Measurements from ENCODE around the gene LIN28B. TPM values are rescaled to one million over a fixed set of nuclear protein-coding genes. Genes with fewer than 3 reads are reported as not detected.

Gene LIN28B
- total and polyA plus RNA-seq, 2 of the 4 experiments (the other 2 are of a cell fraction) = not detected

DNA sequence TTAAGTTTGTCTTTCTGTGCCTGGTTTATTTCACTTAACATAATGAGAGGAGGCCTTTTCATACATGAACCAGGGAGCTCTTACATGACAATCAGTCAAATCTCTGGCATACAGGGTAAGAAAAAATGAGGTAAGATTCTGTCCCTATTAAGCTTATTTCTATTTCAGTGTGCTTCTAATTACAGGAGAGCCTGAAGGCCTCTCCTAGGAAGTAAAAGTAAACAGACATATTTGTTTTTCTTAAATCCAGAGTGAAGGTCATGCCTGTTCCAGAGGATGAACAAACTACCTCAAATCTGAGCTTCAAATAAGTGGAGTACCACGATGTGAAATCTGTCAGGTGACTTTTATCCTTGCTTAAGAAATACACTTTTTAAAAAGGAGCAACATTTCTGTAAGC lies 150.3 kb downstream of the LIN28B start:
- Histone ChIP-seq H3K14ac (replicated peaks; ENCODE audit: low read depth, low read length) (no peak overlapping the region), H2AK9ac (replicated peaks; ENCODE audit: low read depth, low read length, poor library complexity) (no peak overlapping the region), H3K56ac (ENCODE audit: extremely low read depth, insufficient read depth, low read length) (no peak overlapping the region), H3K4me2 (ENCODE audit: low read depth, low read length) (no peak overlapping the region), H3K9me1 (ENCODE audit: insufficient read depth, low read length) (no peaks in the 10 kb centered on the region; the same call in 1 of the 2 replicates), H4K20me1 (ENCODE audit: insufficient read depth, low read length) (no peaks in the 10 kb centered on the region), H4K8ac (ENCODE audit: low read depth in 2 of 2, low read length in 2 of 2) (no peak overlapping the region), H3K36me3 (ENCODE audit: control insufficient read depth, insufficient read depth, low read length) (0 out of 2 replicates have a peak, but pooled peaks cover 2% of the 10 kb centered on the region), H3K79me1 (ENCODE audit: low read depth in 1 of 2, low read length in 2 of 2) (peaks cover 0 to 5% of the 10 kb centered on the region in 2 experiments; a peak in 1 of 4 replicates), H3K4me1 (ENCODE audit: control insufficient read depth, insufficient read depth, low read length) (peaks cover 2% of the 10 kb centered on the region; the same call in 1 of the 2 replicates), H3K27ac (ENCODE audit: insufficient read depth, low read length) (no peak overlapping the region), H2BK120ac (ENCODE audit: low read depth, low read length) (no peak overlapping the region), H4K5ac (ENCODE audit: low read depth, low read length) (no peak overlapping the region), H2AFZ (replicated peaks; ENCODE audit: low read length, poor library complexity) (no peak overlapping the region), H2BK5ac (ENCODE audit: low read depth, low read length, poor library complexity, severe bottlenecking) (no peak overlapping the region), H3K4ac (ENCODE audit: low read depth, low read length) (no peak overlapping the region), H3K9me3 (ENCODE audit: control insufficient read depth, insufficient read depth, low read length) (no peaks in the 10 kb centered on the region), H3K27me3 (ENCODE audit: control insufficient read depth, insufficient read depth, low read length) (no peaks in the 10 kb centered on the region), H3K9ac (ENCODE audit: low read depth, low read length) (no peak overlapping the region), H3K4me3 (ENCODE audit: insufficient read depth, low read depth, low read length) (no peak overlapping the region), H3K18ac (ENCODE audit: low read depth, low read length) (no peak overlapping the region), H2BK15ac (ENCODE audit: low read depth, low read length) (no peak overlapping the region), H4K91ac (ENCODE audit: insufficient read depth, low read depth, low read length) (no peak overlapping the region), H2BK20ac (ENCODE audit: low read depth, low read length) (no peak overlapping the region), H3K23ac (ENCODE audit: low read depth, low read length) (no peak overlapping the region), H2AK5ac (ENCODE audit: low read depth, low read length) (no peak overlapping the region)
- ATAC-seq (ENCODE audit: low read depth) (no peak), DNase-seq (no peak)
- intact Hi-C loops (cut with micrococcal nuclease) (no loop called here), dilution Hi-C loops (cut with HindIII; ENCODE audit: low sequenced_read_pairs, unreplicated experiment) (no loop called here), in situ Hi-C loops (cut with MboI; ENCODE audit: low sequenced_read_pairs) (no loop called here)
- no CpG with 5 or more reads among the region's 1 CpG for WGBS, 2 experiments (ENCODE audit: extremely low coverage in 2 of 2, insufficient read length in 1 of 2)
- ChIA-PET CTCF (interaction anchor here (1.5 kb wide), 1 partner anchor 19 kb away, joined by 5 read pairs; no protein-coding TSS in a partner anchor), POLR2A (ENCODE audit: unreplicated experiment) (no interaction called here)
- TF ChIP-seq POLR2A (IDR thresholded peaks at IDR 0.05; ENCODE audit: low read depth, low read length) (no peak), BHLHE40 (IDR thresholded peaks at IDR 0.05; ENCODE audit: low read depth, low read length) (no peak), MAFK (IDR thresholded peaks at IDR 0.05; ENCODE audit: low read depth, low read length) (no peak), MXI1 (IDR thresholded peaks at IDR 0.05; ENCODE audit: borderline replicate concordance, low read depth, low read length) (no peak)
- TF ChIP-seq, protein P1, sequence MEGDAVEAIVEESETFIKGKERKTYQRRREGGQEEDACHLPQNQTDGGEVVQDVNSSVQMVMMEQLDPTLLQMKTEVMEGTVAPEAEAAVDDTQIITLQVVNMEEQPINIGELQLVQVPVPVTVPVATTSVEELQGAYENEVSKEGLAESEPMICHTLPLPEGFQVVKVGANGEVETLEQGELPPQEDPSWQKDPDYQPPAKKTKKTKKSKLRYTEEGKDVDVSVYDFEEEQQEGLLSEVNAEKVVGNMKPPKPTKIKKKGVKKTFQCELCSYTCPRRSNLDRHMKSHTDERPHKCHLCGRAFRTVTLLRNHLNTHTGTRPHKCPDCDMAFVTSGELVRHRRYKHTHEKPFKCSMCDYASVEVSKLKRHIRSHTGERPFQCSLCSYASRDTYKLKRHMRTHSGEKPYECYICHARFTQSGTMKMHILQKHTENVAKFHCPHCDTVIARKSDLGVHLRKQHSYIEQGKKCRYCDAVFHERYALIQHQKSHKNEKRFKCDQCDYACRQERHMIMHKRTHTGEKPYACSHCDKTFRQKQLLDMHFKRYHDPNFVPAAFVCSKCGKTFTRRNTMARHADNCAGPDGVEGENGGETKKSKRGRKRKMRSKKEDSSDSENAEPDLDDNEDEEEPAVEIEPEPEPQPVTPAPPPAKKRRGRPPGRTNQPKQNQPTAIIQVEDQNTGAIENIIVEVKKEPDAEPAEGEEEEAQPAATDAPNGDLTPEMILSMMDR (conservative IDR thresholded peaks at IDR 0.05; ENCODE audit: low read depth, low read length) = no peak
- BruUV-seq (replicated peaks) = no TSS peak
